ENCODE data around the gene FST. TPM values are rescaled to one million over a fixed set of nuclear protein-coding genes. Genes with fewer than 3 reads are reported as not detected.

Gene FST
- total and polyA plus RNA-seq, 2 of the 13 experiments (the other 11 are each of a cell fraction or from before 2014, with no cell fraction given), result 38.6 to 136 TPM

GRCh38 chr5:53479590-53480415, 626 bp upstream of the FST start (continued):
- TF ChIP-seq PTBP1 (IDR thresholded peaks at IDR 0.05; ENCODE audit: low read depth, low read length, poor library complexity, severe bottlenecking) (no peak), ZFP37 (CRISPR knock-in tag; IDR thresholded peaks at IDR 0.05; ENCODE audit: borderline replicate concordance) (no peak), ZSCAN20 (CRISPR knock-in tag; IDR thresholded peaks at IDR 0.05; ENCODE audit: borderline replicate concordance) (0 out of 2 replicates have a peak, but pooled peaks have one; percentile 85), ZNF335 (CRISPR knock-in tag; IDR thresholded peaks at IDR 0.05) (no peak), BCLAF1 (IDR thresholded peaks at IDR 0.05) (no peak), AKAP8 (CRISPR knock-in tag; IDR thresholded peaks at IDR 0.05) (no peak), SRY (CRISPR knock-in tag; IDR thresholded peaks at IDR 0.05) (0 out of 2 replicates have a peak, but pooled peaks have one; percentile 8), ZNF703 (CRISPR knock-in tag; IDR thresholded peaks at IDR 0.05; ENCODE audit: borderline replicate concordance) (0 out of 2 replicates have a peak, but pooled peaks have one; percentile 57), RBM39 (IDR thresholded peaks at IDR 0.05; ENCODE audit: low read depth, low read length, poor library complexity, severe bottlenecking) (no peak), ZNF646 (CRISPR knock-in tag; IDR thresholded peaks at IDR 0.05) (peak; percentile 81), CHD2 (IDR thresholded peaks at IDR 0.05; ENCODE audit: low read depth, low read length) (peak; percentile 50; the same call in 1 of the 2 replicates)
- TF ChIP-seq, protein P1, sequence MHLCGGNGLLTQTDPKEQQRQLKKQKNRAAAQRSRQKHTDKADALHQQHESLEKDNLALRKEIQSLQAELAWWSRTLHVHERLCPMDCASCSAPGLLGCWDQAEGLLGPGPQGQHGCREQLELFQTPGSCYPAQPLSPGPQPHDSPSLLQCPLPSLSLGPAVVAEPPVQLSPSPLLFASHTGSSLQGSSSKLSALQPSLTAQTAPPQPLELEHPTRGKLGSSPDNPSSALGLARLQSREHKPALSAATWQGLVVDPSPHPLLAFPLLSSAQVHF (CRISPR knock-in tag; IDR thresholded peaks at IDR 0.05), result no peak
- TF ChIP-seq, protein P2, sequence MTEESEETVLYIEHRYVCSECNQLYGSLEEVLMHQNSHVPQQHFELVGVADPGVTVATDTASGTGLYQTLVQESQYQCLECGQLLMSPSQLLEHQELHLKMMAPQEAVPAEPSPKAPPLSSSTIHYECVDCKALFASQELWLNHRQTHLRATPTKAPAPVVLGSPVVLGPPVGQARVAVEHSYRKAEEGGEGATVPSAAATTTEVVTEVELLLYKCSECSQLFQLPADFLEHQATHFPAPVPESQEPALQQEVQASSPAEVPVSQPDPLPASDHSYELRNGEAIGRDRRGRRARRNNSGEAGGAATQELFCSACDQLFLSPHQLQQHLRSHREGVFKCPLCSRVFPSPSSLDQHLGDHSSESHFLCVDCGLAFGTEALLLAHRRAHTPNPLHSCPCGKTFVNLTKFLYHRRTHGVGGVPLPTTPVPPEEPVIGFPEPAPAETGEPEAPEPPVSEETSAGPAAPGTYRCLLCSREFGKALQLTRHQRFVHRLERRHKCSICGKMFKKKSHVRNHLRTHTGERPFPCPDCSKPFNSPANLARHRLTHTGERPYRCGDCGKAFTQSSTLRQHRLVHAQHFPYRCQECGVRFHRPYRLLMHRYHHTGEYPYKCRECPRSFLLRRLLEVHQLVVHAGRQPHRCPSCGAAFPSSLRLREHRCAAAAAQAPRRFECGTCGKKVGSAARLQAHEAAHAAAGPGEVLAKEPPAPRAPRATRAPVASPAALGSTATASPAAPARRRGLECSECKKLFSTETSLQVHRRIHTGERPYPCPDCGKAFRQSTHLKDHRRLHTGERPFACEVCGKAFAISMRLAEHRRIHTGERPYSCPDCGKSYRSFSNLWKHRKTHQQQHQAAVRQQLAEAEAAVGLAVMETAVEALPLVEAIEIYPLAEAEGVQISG (CRISPR knock-in tag; IDR thresholded peaks at IDR 0.05), result 0 out of 2 replicates have a peak, but pooled peaks have one; percentile 19

Measured in HepG2 (cell line).